SK-N-SH treated with all-trans-retinoic acid at 6 μM for 48 hours (cell line): ENCODE data around the gene GNMT.

Experiments
- ARNTL ChIP-seq: fragments of 450-650 bp; formaldehyde crosslinking; IDR thresholded peaks from 2 replicates; pipeline ENCODE4 v1.5.0; 2020; ENCODE audit warnings: low read depth, mild to moderate bottlenecking, moderate library complexity, borderline replicate concordance
- GLIS3 ChIP-seq: fragments of 250-450 bp; sonication (Bioruptor Pico); IDR thresholded peaks from 2 replicates; pipeline ENCODE4 v1.5.0; 2020; ENCODE audit warnings: mild to moderate bottlenecking, moderate library complexity
- RARB ChIP-seq: fragments of 250-450 bp; sonication (Bioruptor Pico); IDR thresholded peaks from 2 replicates; pipeline ENCODE4 v1.8.0; 2021; ENCODE audit warnings: mild to moderate bottlenecking, moderate library complexity
- SNAI2 ChIP-seq: fragments of 250-450 bp; sonication (Bioruptor Pico); IDR thresholded peaks from 2 replicates; pipeline ENCODE4 v1.5.0; 2020; ENCODE audit warnings: mild to moderate bottlenecking, moderate library complexity
- ZFP3 ChIP-seq: fragments of 250-450 bp; sonication (Bioruptor Pico); IDR thresholded peaks from 2 replicates; pipeline ENCODE4 v1.5.0; 2020; ENCODE audit warnings: mild to moderate bottlenecking, moderate library complexity

- no peak for TF ChIP-seq ARNTL
- TF ChIP-seq ZFP3 (CRISPR knock-in tag) = no peak
- TF ChIP-seq RARB (CRISPR knock-in tag) = no peak
- no peak for TF ChIP-seq GLIS3 (CRISPR knock-in tag)
- TF ChIP-seq SNAI2 (CRISPR knock-in tag) = no peak
Measured at GRCh38 chr6:43001843-43002242, 41.3 kb downstream of the GNMT start.
